KOPT-K1 (cell line): ENCODE data around the gene RBM38.
A peak's percentile ranks its signal among the peaks of the same experiment; 100 is the strongest.
"Not testable (repeated sequence)": the region's sequence is repeated elsewhere in the genome, so short reads cannot be mapped to it uniquely, and the experiment has no call there.

Source experiments
- H3K27ac ChIP-seq: fragments of 200-600 bp; sonication (generic); 2 replicates; pipeline ENCODE4 v1.5.1; 2016; ENCODE audit warnings: antibody characterized with exemption, mild to moderate bottlenecking, low read depth, low read length; ENCODE audit not compliant: poor library complexity, severe bottlenecking
- H3K36me3 ChIP-seq: fragments of 200-600 bp; sonication (generic); 2 replicates; pipeline ENCODE4 v1.5.1; 2017; ENCODE audit warnings: antibody characterized with exemption, mild to moderate bottlenecking, low read length, moderate library complexity; ENCODE audit not compliant: insufficient read depth
- H3K9me3 ChIP-seq: fragments of 200-600 bp; sonication (generic); 2 replicates; pipeline ENCODE4 v1.5.1; 2017; ENCODE audit warnings: antibody characterized with exemption, low read length, mild to moderate bottlenecking; ENCODE audit not compliant: insufficient read depth, poor library complexity, severe bottlenecking

The RBM38 gene

GRCh38 chr20:57390604-57391438 is at the start of gene RBM38:
Gene RBM38, plus strand, starts transcription at chr20:57391396. Its CDS starts 186 bp downstream, at chr20:57391582.
- H3K27ac ChIP-seq = peak within 1 kb of the TSS; percentile 24
- peaks cover 20% of the 10 kb centered on the region; the same call in 1 of the 2 replicates for H3K36me3 ChIP-seq
- H3K9me3 ChIP-seq = no peaks in the 10 kb centered on the region

- H3K36me3 ChIP-seq = no peaks in the 10 kb centered on the region
- H3K27ac ChIP-seq = no peak overlapping the region
- no peaks in the 10 kb centered on the region for H3K9me3 ChIP-seq
Measured at GRCh38 chr20:57341663-57342062, 49.5 kb upstream of the RBM38 start.

- Histone ChIP-seq H3K36me3 (no peaks in the 10 kb centered on the region), H3K9me3 (no peaks in the 10 kb centered on the region), H3K27ac (no peak overlapping the region)
Measured at GRCh38 chr20:57342829-57343228, 48.4 kb upstream of the RBM38 start.

GRCh38 chr20:57346477-57346876 is 44.7 kb upstream of the RBM38 start:
- no peaks in the 10 kb centered on the region for H3K36me3 ChIP-seq
- H3K27ac ChIP-seq = no peak overlapping the region
- H3K9me3 ChIP-seq = no peaks in the 10 kb centered on the region

- Histone ChIP-seq H3K36me3 (no peaks in the 10 kb centered on the region; the same call in 1 of the 2 replicates), H3K9me3 (no peaks in the 10 kb centered on the region), H3K27ac (no peak overlapping the region)
Measured at GRCh38 chr20:57347393-57347792, 43.8 kb upstream of the RBM38 start.

GRCh38 chr20:57348200-57348921 is 42.8 kb upstream of the RBM38 start:
- H3K27ac ChIP-seq = not testable (repeated sequence)

GRCh38 chr20:57348922-57349574 is 42.1 kb upstream of the RBM38 start:
- not testable (repeated sequence) for H3K36me3 ChIP-seq, H3K9me3 ChIP-seq, H3K27ac ChIP-seq

More at GRCh38 chr20:57348200-57348921, 42.8 kb upstream of the RBM38 start:
- H3K36me3 ChIP-seq, H3K9me3 ChIP-seq: not testable (repeated sequence)

GRCh38 chr20:57350081-57350710 is 41.0 kb upstream of the RBM38 start:
- no peak overlapping the region for H3K27ac ChIP-seq

GRCh38 chr20:57350726-57351041 is 40.5 kb upstream of the RBM38 start:
- H3K27ac ChIP-seq = peak overlapping the region; percentile 83
- not testable (repeated sequence) for H3K36me3 ChIP-seq, H3K9me3 ChIP-seq

More at GRCh38 chr20:57350081-57350710, 41.0 kb upstream of the RBM38 start:
- Histone ChIP-seq H3K9me3 (no peaks in the 10 kb centered on the region), H3K36me3 (no peaks in the 10 kb centered on the region; the same call in none of the 2 replicates)

GRCh38 chr20:57351042-57351783 is 40.0 kb upstream of the RBM38 start, which contains the start of gene RAE1:
Gene RAE1, plus strand, starts transcription at chr20:57351255. Its CDS starts 2,784 bp downstream, at chr20:57354039.
- Histone ChIP-seq H3K27ac (peak within 1 kb of the TSS; percentile 83), H3K36me3 (no peaks in the 10 kb centered on the region; the same call in none of the 2 replicates), H3K9me3 (no peaks in the 10 kb centered on the region)

GRCh38 chr20:57352305-57352704 is 38.9 kb upstream of the RBM38 start:
- Histone ChIP-seq H3K27ac (peak overlapping the region; percentile 83), H3K9me3 (no peaks in the 10 kb centered on the region), H3K36me3 (no peaks in the 10 kb centered on the region; the same call in none of the 2 replicates)

- no peaks in the 10 kb centered on the region for H3K9me3 ChIP-seq
- H3K27ac ChIP-seq = no peak overlapping the region
- no peaks in the 10 kb centered on the region; the same call in none of the 2 replicates for H3K36me3 ChIP-seq
Measured at GRCh38 chr20:57353351-57353750, 37.8 kb upstream of the RBM38 start.

GRCh38 chr20:57361517-57361916 is 29.7 kb upstream of the RBM38 start:
- Histone ChIP-seq H3K9me3 (no peaks in the 10 kb centered on the region), H3K36me3 (peaks cover 16% of the 10 kb centered on the region), H3K27ac (no peak overlapping the region)

GRCh38 chr20:57364451-57364850 is 26.7 kb upstream of the RBM38 start:
- H3K9me3 ChIP-seq = no peaks in the 10 kb centered on the region
- H3K27ac ChIP-seq = no peak overlapping the region
- H3K36me3 ChIP-seq = peaks cover 45% of the 10 kb centered on the region
